Lower lobe of right lung (tissue), 2 donors: ENCODE results near the gene RAB5IF. TPM values are rescaled to one million over a fixed set of nuclear protein-coding genes. Genes with fewer than 3 reads are reported as not detected.

Experiments used
- ATAC-seq, 2 donors: fragments of 200-7000 bp; cut with Tn5 transposase; one replicate each; pipeline ENCODE4 v1.9.1; 2020 to 2022; ENCODE audit warnings: mild to moderate bottlenecking in 2 of 2, moderate library complexity in 2 of 2
- DNase-seq: peaks from one replicate; pipeline ENCODE4 v3.0.0-alpha.2; 2020
- H3K27ac ChIP-seq: fragments of 200-600 bp; one replicate; pipeline ENCODE4 v1.8.0; 2022
- H3K27me3 ChIP-seq: fragments of 200-600 bp; one replicate; pipeline ENCODE4 v1.8.0; 2022; ENCODE audit warnings: low read depth
- H3K36me3 ChIP-seq: fragments of 200-600 bp; one replicate; pipeline ENCODE4 v1.8.0; 2022; ENCODE audit warnings: mild to moderate bottlenecking
- H3K4me1 ChIP-seq: fragments of 200-600 bp; one replicate; pipeline ENCODE4 v1.8.0; 2022
- H3K4me3 ChIP-seq: fragments of 200-600 bp; one replicate; pipeline ENCODE4 v1.8.0; 2022; ENCODE audit warnings: mild to moderate bottlenecking
- H3K9me3 ChIP-seq: fragments of 200-600 bp; one replicate; pipeline ENCODE4 v1.8.0; 2022
- CTCF ChIP-seq: fragments of 200-600 bp; IDR thresholded peaks from one replicate; pipeline ENCODE4 v1.8.0; 2022; ENCODE audit warnings: antibody characterized with exemption, mild to moderate bottlenecking
- intact Hi-C: fragments of 100-400 bp; cut with DNase I; formaldehyde crosslinking; loops from one replicate; pipeline ENCODE4 v1.11.0; 2022
- total RNA-seq: library from RNA; stranded (reverse); fragmentation: NEBNext Ultra II Directional; extraction: Animal tissue kit (Norgen Biotek cat#: 25700); gene quantifications from one replicate; pipeline ENCODE4 v1.2.1, GENCODE V29; 2021
- donor health status: DM: no; HTN: yes; CAD: no; lungs with severe emphysema.

Gene RAB5IF
- total RNA-seq, 1 donor from 2014 or later, result 100.0 TPM

- no peak overlapping the region for H3K27ac ChIP-seq
- H3K9me3 ChIP-seq, result no peaks in the 10 kb centered on the region
- no peak for DNase-seq
- H3K27me3 ChIP-seq, result no peaks in the 10 kb centered on the region
- ATAC-seq, result no peak
- peaks cover 52% of the 10 kb centered on the region for H3K36me3 ChIP-seq
- no peak for TF ChIP-seq CTCF
- H3K4me3 ChIP-seq, result no peak overlapping the region
- intact Hi-C loops, result no loop called here
- no peaks in the 10 kb centered on the region for H3K4me1 ChIP-seq
These were observed 47.9 kb downstream of the RAB5IF start for GRCh38 chr20:36653456-36653855.

- H3K27me3 ChIP-seq, result no peaks in the 10 kb centered on the region
- ATAC-seq (no peak), DNase-seq (no peak)
- H3K36me3 ChIP-seq, result peaks cover 59% of the 10 kb centered on the region
- no peaks in the 10 kb centered on the region for H3K9me3 ChIP-seq
- TF ChIP-seq CTCF, result no peak
- no peaks in the 10 kb centered on the region for H3K4me1 ChIP-seq
- H3K27ac ChIP-seq, result no peak overlapping the region
- intact Hi-C loops, result no loop called here
- no peak overlapping the region for H3K4me3 ChIP-seq
These were observed 48.9 kb downstream of the RAB5IF start for GRCh38 chr20:36654506-36654905.

GRCh38 chr20:36655004-36655403 is 49.4 kb downstream of the RAB5IF start:
- Histone ChIP-seq H3K4me3 (no peak overlapping the region), H3K27ac (no peak overlapping the region), H3K4me1 (no peaks in the 10 kb centered on the region), H3K9me3 (no peaks in the 10 kb centered on the region), H3K27me3 (no peaks in the 10 kb centered on the region), H3K36me3 (peaks cover 62% of the 10 kb centered on the region)
- ATAC-seq (no peak), DNase-seq (no peak)
- TF ChIP-seq CTCF, result no peak
- intact Hi-C loops, result no loop called here

- TF ChIP-seq CTCF, result no peak
- H3K4me1 ChIP-seq, result no peaks in the 10 kb centered on the region
- intact Hi-C loops, result no loop called here
- no peaks in the 10 kb centered on the region for H3K27me3 ChIP-seq
- H3K4me3 ChIP-seq, result no peak overlapping the region
- H3K27ac ChIP-seq, result no peak overlapping the region
- peaks cover 61% of the 10 kb centered on the region for H3K36me3 ChIP-seq
- ATAC-seq (no peak), DNase-seq (no peak)
- H3K9me3 ChIP-seq, result no peaks in the 10 kb centered on the region
These were observed 51.2 kb downstream of the RAB5IF start for GRCh38 chr20:36656733-36657132.

GRCh38 chr20:36658300-36658699 is 52.7 kb downstream of the RAB5IF start:
- intact Hi-C loops, result no loop called here
- Histone ChIP-seq H3K9me3 (no peaks in the 10 kb centered on the region), H3K27ac (no peak overlapping the region), H3K27me3 (no peaks in the 10 kb centered on the region), H3K4me1 (no peaks in the 10 kb centered on the region), H3K4me3 (no peak overlapping the region), H3K36me3 (peaks cover 67% of the 10 kb centered on the region)
- no peak for TF ChIP-seq CTCF
- no peak for ATAC-seq
- no peak for DNase-seq

Other genes starting within 250 kb of the RAB5IF start
- 274 TPM for gene MYL9, start 64.3 kb upstream of the RAB5IF start, total RNA-seq
- gene TGIF2, start 32.2 kb upstream of the RAB5IF start, total RNA-seq, result 12.4 TPM
- 1.4 TPM for gene SLA2, start 40.4 kb downstream of the RAB5IF start, total RNA-seq
- 30.4 TPM for gene NDRG3, start 140.3 kb downstream of the RAB5IF start, total RNA-seq
- gene DSN1, start 168.0 kb downstream of the RAB5IF start, total RNA-seq, result 6.5 TPM